OCI-LY1 (cell line): Measurements from ENCODE around the gene NEUROD2.

Experiments used
- H2AFZ ChIP-seq: fragments of 200-600 bp; sonication (generic), shearing (Covaris generic); 2 replicates; pipeline ENCODE4 v1.6.0; 2014; ENCODE audit warnings: antibody characterized with exemption, mild to moderate bottlenecking, low read length
- H3F3A ChIP-seq: fragments of 200-600 bp; sonication (generic), shearing (Covaris generic); 2 replicates; pipeline ENCODE4 v1.6.0; 2014; ENCODE audit warnings: mild to moderate bottlenecking, antibody characterized with exemption, low read length, moderate library complexity; ENCODE audit not compliant: insufficient read depth
- H3K27ac ChIP-seq: fragments of 200-600 bp; sonication (generic); 2 replicates; pipeline ENCODE4 v1.5.1; 2014; ENCODE audit warnings: low read length, mixed run types, mild to moderate bottlenecking, low read depth; ENCODE audit not compliant: poor library complexity, severe bottlenecking
- H3K27me3 ChIP-seq: fragments of 200-600 bp; sonication (generic); 2 replicates; pipeline ENCODE4 v1.6.0; 2014; ENCODE audit warnings: antibody characterized with exemption, mild to moderate bottlenecking, low read length, moderate library complexity; ENCODE audit not compliant: insufficient read depth
- H3K36me3 ChIP-seq: fragments of 200-600 bp; sonication (generic); 2 replicates; pipeline ENCODE4 v1.6.1; 2014; ENCODE audit warnings: mild to moderate bottlenecking, antibody characterized with exemption, low read length, moderate library complexity, mixed read lengths; ENCODE audit not compliant: insufficient read depth
- H3K4me1 ChIP-seq: fragments of 200-600 bp; sonication (generic); 2 replicates; pipeline ENCODE4 v1.5.1; 2014; ENCODE audit warnings: mild to moderate bottlenecking, low read length, moderate library complexity; ENCODE audit not compliant: insufficient read depth, severe bottlenecking
- H3K4me2 ChIP-seq: fragments of 200-600 bp; sonication (generic), shearing (Covaris generic); 2 replicates; pipeline ENCODE4 v1.6.1; 2014; ENCODE audit warnings: low read length
- H3K4me3 ChIP-seq: fragments of 200-600 bp; sonication (generic); 2 replicates; pipeline ENCODE4 v1.5.1; 2014; ENCODE audit warnings: low read length, low read depth, mild to moderate bottlenecking, mixed read lengths; ENCODE audit not compliant: poor library complexity, severe bottlenecking
- H3K79me2 ChIP-seq: fragments of 200-600 bp; shearing (Covaris generic); 2 replicates; pipeline ENCODE4 v1.6.1; 2016; ENCODE audit warnings: mixed run types, low read length, mixed read lengths; ENCODE audit not compliant: insufficient read depth
- H3K9ac ChIP-seq: fragments of 200-600 bp; sonication (generic), shearing (Covaris generic); 2 replicates; pipeline ENCODE4 v1.6.1; 2014; ENCODE audit warnings: mild to moderate bottlenecking, low read length, mixed read lengths
- H3K9me2 ChIP-seq: fragments of 200-600 bp; sonication (generic), shearing (Covaris generic); 2 replicates; pipeline ENCODE4 v1.6.1; 2014; ENCODE audit warnings: low read depth, mild to moderate bottlenecking, low read length, mixed read lengths
- H3K9me3 ChIP-seq: fragments of 200-600 bp; shearing (Covaris generic); 2 replicates; pipeline ENCODE4 v1.6.1; 2014; ENCODE audit warnings: low read length, mixed read lengths
- H4K20me1 ChIP-seq: fragments of 200-600 bp; sonication (generic), shearing (Covaris generic); 2 replicates; pipeline ENCODE4 v1.6.0; 2016; ENCODE audit warnings: mild to moderate bottlenecking, low read length; ENCODE audit not compliant: insufficient read depth
- CTCF ChIP-seq: fragments of 200-600 bp; sonication (generic), shearing (Covaris generic); IDR thresholded peaks from 2 replicates; pipeline ENCODE4 v1.5.1; 2017; ENCODE audit warnings: mild to moderate bottlenecking, antibody characterized with exemption, low read length, moderate library complexity, mixed read lengths
- EZH2 ChIP-seq: fragments of 200-600 bp; sonication (generic), shearing (Covaris generic); IDR thresholded peaks from 2 replicates; pipeline ENCODE4 v1.8.0; 2017; ENCODE audit warnings: borderline replicate concordance, mixed run types, mild to moderate bottlenecking, antibody characterized with exemption, low read length, moderate library complexity, mixed read lengths

NEUROD2 gene

GRCh38 chr17:39606434-39607056, 1.2 kb downstream of the NEUROD2 start:
- no peak overlapping the region for H3K4me3 ChIP-seq
- H3K4me1 ChIP-seq = peaks cover 5% of the 10 kb centered on the region
- H3K79me2 ChIP-seq = no peaks in the 10 kb centered on the region
- H3K9ac ChIP-seq = no peak overlapping the region
- no peaks in the 10 kb centered on the region for H3F3A ChIP-seq
- peaks cover 18% of the 10 kb centered on the region; the same call in 1 of the 2 replicates for H3K27me3 ChIP-seq
- no peaks in the 10 kb centered on the region for H3K36me3 ChIP-seq
- H3K27ac ChIP-seq = no peak overlapping the region
- no peaks in the 10 kb centered on the region for H3K9me3 ChIP-seq
- no peaks in the 10 kb centered on the region for H4K20me1 ChIP-seq
- H2AFZ ChIP-seq = no peak overlapping the region
- H3K9me2 ChIP-seq = no peaks in the 10 kb centered on the region
- no peak overlapping the region for H3K4me2 ChIP-seq
- no peak for TF ChIP-seq EZH2
- no peak for TF ChIP-seq CTCF

- no peaks in the 10 kb centered on the region for H3K9me2 ChIP-seq
- no peaks in the 10 kb centered on the region for H3K9me3 ChIP-seq
- no peaks in the 10 kb centered on the region for H3K79me2 ChIP-seq
- H3K4me3 ChIP-seq = no peak overlapping the region
- peaks cover 25% of the 10 kb centered on the region; the same call in 1 of the 2 replicates for H3K27me3 ChIP-seq
- no peaks in the 10 kb centered on the region for H4K20me1 ChIP-seq
- no peak overlapping the region for H3K27ac ChIP-seq
- no peaks in the 10 kb centered on the region for H3K36me3 ChIP-seq
- no peak overlapping the region for H3K9ac ChIP-seq
- no peak for TF ChIP-seq CTCF
- no peak overlapping the region for H2AFZ ChIP-seq
- peaks cover 5% of the 10 kb centered on the region for H3K4me1 ChIP-seq
- H3F3A ChIP-seq = no peaks in the 10 kb centered on the region
- H3K4me2 ChIP-seq = no peak overlapping the region; the same call in 1 of the 2 replicates
These were observed 2.0 kb downstream of the NEUROD2 start for GRCh38 chr17:39605492-39606433.

- no peak overlapping the region for H3K4me2 ChIP-seq
These were observed 2.7 kb downstream of the NEUROD2 start for GRCh38 chr17:39604911-39605491.

More at GRCh38 chr17:39604911-39605491, 2.7 kb downstream of the NEUROD2 start:
- H3K9me3 ChIP-seq = no peaks in the 10 kb centered on the region
- TF ChIP-seq CTCF (no peak), EZH2 (no peak)
- H3K36me3 ChIP-seq = no peaks in the 10 kb centered on the region
- H3K27me3 ChIP-seq = peaks cover 33% of the 10 kb centered on the region; the same call in 1 of the 2 replicates
- H3K27ac ChIP-seq = no peak overlapping the region
- H3K4me3 ChIP-seq = no peak overlapping the region
- no peak overlapping the region for H2AFZ ChIP-seq
- no peaks in the 10 kb centered on the region for H3K9me2 ChIP-seq
- H4K20me1 ChIP-seq = no peaks in the 10 kb centered on the region
- H3K4me1 ChIP-seq = peaks cover 5% of the 10 kb centered on the region
- H3F3A ChIP-seq = no peaks in the 10 kb centered on the region
- H3K79me2 ChIP-seq = no peaks in the 10 kb centered on the region
- no peak overlapping the region for H3K9ac ChIP-seq
